ENCODE results near the gene SH3RF3.

DNA sequence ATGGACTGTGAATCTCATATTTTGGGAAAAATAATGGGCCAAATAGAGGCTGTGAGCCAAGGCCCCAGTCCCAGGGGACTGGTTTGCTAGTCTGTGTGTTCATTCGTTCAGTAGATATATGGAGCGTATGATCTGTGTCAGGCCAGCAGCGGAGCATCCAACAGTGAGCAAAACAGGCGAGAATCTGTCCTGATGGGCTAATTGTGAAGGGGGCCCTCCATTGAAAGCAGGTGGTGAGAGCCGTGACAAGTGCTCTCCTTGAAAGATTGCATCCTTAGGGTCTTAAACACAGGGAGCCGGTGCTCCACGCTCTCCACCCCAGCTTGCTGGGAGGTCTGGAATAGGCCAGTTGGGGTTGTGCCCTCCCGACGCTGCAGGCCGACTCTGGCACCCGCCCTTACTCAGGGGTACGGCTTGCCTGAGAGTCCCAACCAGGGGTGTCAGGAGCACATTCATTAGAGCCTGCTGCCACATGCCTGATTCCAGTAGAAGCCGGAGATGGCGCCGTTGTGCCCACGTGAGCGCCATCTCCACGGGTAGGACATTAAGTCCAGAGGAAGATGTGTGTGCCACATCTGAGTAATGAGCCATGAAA, 213.3 kb downstream of the SH3RF3 start:
- TF ChIP-seq SIN3A (IDR thresholded peaks at IDR 0.05; ENCODE audit: borderline replicate concordance, insufficient read depth, low read length), result no peak
- TF ChIP-seq TAF1 (IDR thresholded peaks at IDR 0.05; ENCODE audit: borderline replicate concordance, insufficient read depth, low read length), result no peak
- no peak for TF ChIP-seq POLR2AphosphoS5 (IDR thresholded peaks at IDR 0.05; ENCODE audit: low read depth, low read length)
- TF ChIP-seq, protein P1, sequence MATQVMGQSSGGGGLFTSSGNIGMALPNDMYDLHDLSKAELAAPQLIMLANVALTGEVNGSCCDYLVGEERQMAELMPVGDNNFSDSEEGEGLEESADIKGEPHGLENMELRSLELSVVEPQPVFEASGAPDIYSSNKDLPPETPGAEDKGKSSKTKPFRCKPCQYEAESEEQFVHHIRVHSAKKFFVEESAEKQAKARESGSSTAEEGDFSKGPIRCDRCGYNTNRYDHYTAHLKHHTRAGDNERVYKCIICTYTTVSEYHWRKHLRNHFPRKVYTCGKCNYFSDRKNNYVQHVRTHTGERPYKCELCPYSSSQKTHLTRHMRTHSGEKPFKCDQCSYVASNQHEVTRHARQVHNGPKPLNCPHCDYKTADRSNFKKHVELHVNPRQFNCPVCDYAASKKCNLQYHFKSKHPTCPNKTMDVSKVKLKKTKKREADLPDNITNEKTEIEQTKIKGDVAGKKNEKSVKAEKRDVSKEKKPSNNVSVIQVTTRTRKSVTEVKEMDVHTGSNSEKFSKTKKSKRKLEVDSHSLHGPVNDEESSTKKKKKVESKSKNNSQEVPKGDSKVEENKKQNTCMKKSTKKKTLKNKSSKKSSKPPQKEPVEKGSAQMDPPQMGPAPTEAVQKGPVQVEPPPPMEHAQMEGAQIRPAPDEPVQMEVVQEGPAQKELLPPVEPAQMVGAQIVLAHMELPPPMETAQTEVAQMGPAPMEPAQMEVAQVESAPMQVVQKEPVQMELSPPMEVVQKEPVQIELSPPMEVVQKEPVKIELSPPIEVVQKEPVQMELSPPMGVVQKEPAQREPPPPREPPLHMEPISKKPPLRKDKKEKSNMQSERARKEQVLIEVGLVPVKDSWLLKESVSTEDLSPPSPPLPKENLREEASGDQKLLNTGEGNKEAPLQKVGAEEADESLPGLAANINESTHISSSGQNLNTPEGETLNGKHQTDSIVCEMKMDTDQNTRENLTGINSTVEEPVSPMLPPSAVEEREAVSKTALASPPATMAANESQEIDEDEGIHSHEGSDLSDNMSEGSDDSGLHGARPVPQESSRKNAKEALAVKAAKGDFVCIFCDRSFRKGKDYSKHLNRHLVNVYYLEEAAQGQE (IDR thresholded peaks at IDR 0.05; ENCODE audit: insufficient read depth in 1 of 2, low read depth in 2 of 2, low read length in 2 of 2), result no peak
